AG09309 (cell line): ENCODE measurements around the gene LRR1.
"Not testable (repeated sequence)": the region's sequence is repeated elsewhere in the genome, so short reads cannot be mapped to it uniquely, and the experiment has no call there.

Source experiments
- DNase-seq: peaks from one replicate; pipeline ENCODE4 v3.0.0-alpha.2; 2010; ENCODE audit warnings: low read depth
- H3K4me3 ChIP-seq: 2 replicates; pipeline ENCODE4 v1.5.1; 2011; ENCODE audit warnings: mild to moderate bottlenecking, low read depth, low read length, moderate library complexity; ENCODE audit not compliant: control insufficient read depth
- TF ChIP-seq, protein P1 (sequence below): IDR thresholded peaks from 2 replicates; pipeline ENCODE4 v1.5.1; 2011; ENCODE audit warnings: mild to moderate bottlenecking, low read depth, low read length, inconsistent platforms; ENCODE audit not compliant: insufficient read depth, control insufficient read depth; ENCODE audit errors: missing control alignments

LRR1 gene

GRCh38 chr14:49579841-49580240 lies 18.9 kb upstream of the LRR1 start:
- TF ChIP-seq, protein P1, sequence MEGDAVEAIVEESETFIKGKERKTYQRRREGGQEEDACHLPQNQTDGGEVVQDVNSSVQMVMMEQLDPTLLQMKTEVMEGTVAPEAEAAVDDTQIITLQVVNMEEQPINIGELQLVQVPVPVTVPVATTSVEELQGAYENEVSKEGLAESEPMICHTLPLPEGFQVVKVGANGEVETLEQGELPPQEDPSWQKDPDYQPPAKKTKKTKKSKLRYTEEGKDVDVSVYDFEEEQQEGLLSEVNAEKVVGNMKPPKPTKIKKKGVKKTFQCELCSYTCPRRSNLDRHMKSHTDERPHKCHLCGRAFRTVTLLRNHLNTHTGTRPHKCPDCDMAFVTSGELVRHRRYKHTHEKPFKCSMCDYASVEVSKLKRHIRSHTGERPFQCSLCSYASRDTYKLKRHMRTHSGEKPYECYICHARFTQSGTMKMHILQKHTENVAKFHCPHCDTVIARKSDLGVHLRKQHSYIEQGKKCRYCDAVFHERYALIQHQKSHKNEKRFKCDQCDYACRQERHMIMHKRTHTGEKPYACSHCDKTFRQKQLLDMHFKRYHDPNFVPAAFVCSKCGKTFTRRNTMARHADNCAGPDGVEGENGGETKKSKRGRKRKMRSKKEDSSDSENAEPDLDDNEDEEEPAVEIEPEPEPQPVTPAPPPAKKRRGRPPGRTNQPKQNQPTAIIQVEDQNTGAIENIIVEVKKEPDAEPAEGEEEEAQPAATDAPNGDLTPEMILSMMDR = no peak

DNA sequence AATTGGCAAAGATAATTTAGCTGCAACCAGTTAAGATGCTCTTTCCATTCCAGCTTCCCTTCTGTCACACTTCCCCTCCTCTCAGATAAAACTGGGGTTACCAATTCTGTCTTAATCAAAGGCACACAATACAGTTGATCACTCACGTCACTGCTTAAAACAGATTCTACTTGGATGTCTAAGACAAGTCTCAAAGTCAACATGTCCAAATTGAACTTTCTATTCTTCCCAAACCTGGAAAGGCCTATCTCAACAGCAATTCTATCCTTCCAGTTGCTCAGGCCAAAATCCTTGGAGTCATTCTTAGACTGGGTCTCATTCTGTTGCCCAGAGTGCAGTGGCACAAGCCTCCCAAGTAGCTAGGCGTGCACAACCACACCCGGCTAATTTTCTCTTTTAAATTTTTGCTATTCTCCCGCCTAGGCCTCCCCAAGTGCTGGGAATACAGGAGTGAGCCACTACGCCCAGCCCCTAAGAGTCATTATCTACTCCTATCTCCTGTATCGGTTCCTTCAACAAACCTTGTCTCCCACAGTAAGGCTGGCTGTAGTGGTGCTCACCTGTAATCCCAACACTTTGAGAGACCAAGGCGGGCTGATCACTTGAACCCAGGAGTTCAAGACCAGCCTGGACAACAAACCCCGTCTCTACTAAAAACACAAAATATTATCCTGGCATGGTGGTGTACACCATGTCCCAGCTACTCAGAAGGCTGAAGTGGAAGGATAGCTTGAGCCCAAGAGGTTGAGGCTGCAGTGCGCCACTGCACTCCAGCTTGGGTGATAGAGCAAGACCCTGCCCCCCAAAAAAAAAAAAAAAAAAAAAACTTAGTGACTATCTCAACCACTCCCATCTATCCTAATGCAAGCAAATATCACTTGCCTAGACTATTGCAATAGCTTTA lies 17.3 kb upstream of the LRR1 start:
- no peak for DNase-seq
- TF ChIP-seq, protein P1 = no peak
- no peak overlapping the region for H3K4me3 ChIP-seq

More at GRCh38 chr14:49579841-49580240, 18.9 kb upstream of the LRR1 start:
- no peak for DNase-seq
- no peak overlapping the region for H3K4me3 ChIP-seq

- H3K4me3 ChIP-seq = no peak overlapping the region
- no peak for DNase-seq
- TF ChIP-seq, protein P1 = no peak
Observed at GRCh38 chr14:49582113-49582977, 16.4 kb upstream of the LRR1 start.

DNA sequence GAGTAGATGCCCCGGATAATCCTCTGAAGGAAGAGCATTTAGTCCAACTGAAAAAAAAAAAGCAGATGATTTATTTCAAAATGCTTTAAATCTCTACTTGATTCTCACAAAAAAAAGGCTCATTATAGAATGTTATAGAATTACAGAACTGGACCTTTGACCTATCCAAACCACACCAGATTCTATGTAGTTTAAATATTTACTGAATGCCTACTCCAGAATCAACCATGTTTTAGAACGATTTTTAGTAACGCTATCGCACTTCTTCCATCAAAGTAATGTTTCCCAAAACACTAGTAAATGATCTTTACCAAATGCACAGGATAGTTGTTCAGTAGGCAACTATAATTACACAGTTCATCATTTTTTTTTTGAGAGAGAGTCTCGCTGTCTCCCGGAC lies 15.1 kb upstream of the LRR1 start:
- TF ChIP-seq, protein P1 = no peak
- H3K4me3 ChIP-seq = no peak overlapping the region
- no peak for DNase-seq

DNA sequence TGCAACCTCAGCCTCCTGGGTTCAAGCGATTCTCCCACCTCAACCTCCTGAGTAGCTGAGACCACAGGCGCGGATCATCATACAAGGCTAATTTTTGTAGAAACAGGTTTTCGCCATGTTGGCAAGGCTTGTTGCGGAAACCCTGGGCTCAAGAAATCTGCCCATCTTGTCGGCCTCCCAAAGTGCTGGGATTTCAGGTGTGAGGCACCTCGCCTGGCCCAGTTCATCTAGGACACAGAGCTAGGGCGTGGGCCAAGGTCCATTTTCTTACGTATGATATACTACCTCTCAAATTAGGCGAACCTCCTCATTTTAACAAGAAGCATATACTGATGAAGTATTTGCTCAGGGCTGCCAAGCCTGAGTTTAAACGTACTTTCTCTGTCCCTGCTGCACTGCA lies 14.7 kb upstream of the LRR1 start:
- TF ChIP-seq, protein P1 = no peak
- H3K4me3 ChIP-seq = no peak overlapping the region; the same call in 1 of the 2 replicates
- no peak for DNase-seq

- H3K4me3 ChIP-seq = peak overlapping the region; percentile 62
- DNase-seq = not testable (repeated sequence)
Observed at GRCh38 chr14:49584981-49585640, 13.6 kb upstream of the LRR1 start.
